ENCODE data around the gene LOC128125822.

DNA sequence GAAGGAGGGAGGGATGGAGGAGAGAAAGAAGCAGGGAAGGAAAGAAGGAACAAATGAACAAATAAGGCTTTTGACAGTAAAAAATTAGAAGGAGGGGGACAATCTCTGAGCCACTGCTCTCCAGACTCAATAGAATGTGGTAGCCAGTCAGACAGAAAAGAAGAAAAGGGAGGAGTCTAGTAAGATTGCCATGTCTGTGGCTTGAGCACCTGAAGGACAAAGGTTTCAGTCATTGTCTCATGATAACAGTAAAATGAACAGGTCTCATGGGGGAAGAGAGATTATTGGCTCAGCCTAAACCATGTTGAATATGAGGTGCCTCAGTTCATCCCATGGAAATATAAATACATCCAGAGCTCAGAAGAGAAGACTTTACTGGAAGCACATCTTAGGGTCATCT lies 14.0 kb upstream of the LOC128125822 start:
- TF ChIP-seq POLR2A (IDR thresholded peaks at IDR 0.05): no peak
- TF ChIP-seq POLR2AphosphoS5 (IDR thresholded peaks at IDR 0.05): no peak
- TF ChIP-seq, protein P1, sequence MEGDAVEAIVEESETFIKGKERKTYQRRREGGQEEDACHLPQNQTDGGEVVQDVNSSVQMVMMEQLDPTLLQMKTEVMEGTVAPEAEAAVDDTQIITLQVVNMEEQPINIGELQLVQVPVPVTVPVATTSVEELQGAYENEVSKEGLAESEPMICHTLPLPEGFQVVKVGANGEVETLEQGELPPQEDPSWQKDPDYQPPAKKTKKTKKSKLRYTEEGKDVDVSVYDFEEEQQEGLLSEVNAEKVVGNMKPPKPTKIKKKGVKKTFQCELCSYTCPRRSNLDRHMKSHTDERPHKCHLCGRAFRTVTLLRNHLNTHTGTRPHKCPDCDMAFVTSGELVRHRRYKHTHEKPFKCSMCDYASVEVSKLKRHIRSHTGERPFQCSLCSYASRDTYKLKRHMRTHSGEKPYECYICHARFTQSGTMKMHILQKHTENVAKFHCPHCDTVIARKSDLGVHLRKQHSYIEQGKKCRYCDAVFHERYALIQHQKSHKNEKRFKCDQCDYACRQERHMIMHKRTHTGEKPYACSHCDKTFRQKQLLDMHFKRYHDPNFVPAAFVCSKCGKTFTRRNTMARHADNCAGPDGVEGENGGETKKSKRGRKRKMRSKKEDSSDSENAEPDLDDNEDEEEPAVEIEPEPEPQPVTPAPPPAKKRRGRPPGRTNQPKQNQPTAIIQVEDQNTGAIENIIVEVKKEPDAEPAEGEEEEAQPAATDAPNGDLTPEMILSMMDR (IDR thresholded peaks at IDR 0.05 in 8 of 11, conservative IDR thresholded peaks at IDR 0.05 in 3 of 11): no peak

Data from spleen (tissue), 7 donors.